H1 (cell line): ENCODE data around the gene HSD17B10. TPM values are rescaled to one million over a fixed set of nuclear protein-coding genes. Genes with fewer than 3 reads are reported as not detected.
A peak's percentile ranks its signal among the peaks of the same experiment; 100 is the strongest.

Source experiments
- CTCF ChIA-PET: fragments of 300-600 bp; sonication (Branson Sonifier 250); formaldehyde crosslinking; loops from one replicate; lab custom pipeline; 2021; ENCODE audit not compliant: partially characterized antibody; lab: Charles Lee
- POLR2A ChIA-PET: fragments of 300-600 bp; sonication (Branson Sonifier 250); formaldehyde crosslinking; loops from one replicate; lab custom pipeline; 2021; ENCODE audit warnings: inconsistent platforms; ENCODE audit not compliant: partially characterized antibody; lab: Charles Lee
- DNase-seq, 2 experiments: peaks; one replicate each; pipeline versions ENCODE4 v3.0.0 to v3.0.0-alpha.2; 2010 to 2022; ENCODE audit warnings: low spot score in 2 of 2, low read depth in 1 of 2, mixed read lengths in 1 of 2
- FAIRE-seq: peaks from 2 replicates; lab custom pipeline; 2011; peaks lifted over from hg19 to GRCh38; lab: Jason Lieb, UNC
- H2AFZ ChIP-seq: 2 replicates; pipeline ENCODE4 v1.8.1; 2012; ENCODE audit warnings: low read length, inconsistent platforms
- H2AK5ac ChIP-seq: 2 replicates; pipeline ENCODE4 v1.6.1; 2013; ENCODE audit warnings: low read depth, low read length
- H2BK120ac ChIP-seq: replicated peaks from 2 replicates; pipeline ENCODE3; 2013; ENCODE audit warnings: low read depth, low read length, inconsistent platforms
- H2BK12ac ChIP-seq: 2 replicates; pipeline ENCODE4 v1.6.1; 2013; ENCODE audit warnings: low read depth, low read length
- H2BK15ac ChIP-seq: 2 replicates; pipeline ENCODE4 v1.6.1; 2013; ENCODE audit warnings: low read length
- H2BK20ac ChIP-seq: 2 replicates; pipeline ENCODE4 v1.6.1; 2013; ENCODE audit warnings: low read length
- H2BK5ac ChIP-seq: 2 replicates; pipeline ENCODE4 v1.6.1; 2013; ENCODE audit warnings: low read depth, low read length
- H3K14ac ChIP-seq: 2 replicates; pipeline ENCODE4 v1.6.1; 2013; ENCODE audit warnings: inconsistent platforms; ENCODE audit not compliant: insufficient read length
- H3K18ac ChIP-seq: 2 replicates; pipeline ENCODE4 v1.6.1; 2013; ENCODE audit warnings: low read length; ENCODE audit errors: extremely low read depth
- H3K23ac ChIP-seq: 2 replicates; pipeline ENCODE4 v1.6.1; 2013; ENCODE audit warnings: inconsistent platforms; ENCODE audit not compliant: insufficient read length
- H3K23me2 ChIP-seq: 2 replicates; pipeline ENCODE4 v1.6.1; 2013; ENCODE audit warnings: low read depth, low read length
- H3K27ac ChIP-seq: 2 replicates; pipeline ENCODE4 v1.6.1; 2011; ENCODE audit warnings: low read depth, low read length, inconsistent platforms
- H3K27me3 ChIP-seq, 4 experiments: replicated peaks in 1 of 4; 1 replicate in 1 of 4; 2 replicates in 3 of 4; pipeline versions ENCODE4 v1.6.1 to v1.8.1; 2011 to 2013; ENCODE audit warnings: low read length in 3 of 4, mild to moderate bottlenecking in 3 of 4, inconsistent platforms in 2 of 4, mixed read lengths in 2 of 4, moderate library complexity in 1 of 4; ENCODE audit not compliant: control insufficient read depth in 3 of 4, insufficient read depth in 3 of 4; ENCODE audit errors: extremely low read depth in 1 of 4
- H3K36me3 ChIP-seq, 4 experiments: 2 replicates each; pipeline versions ENCODE4 v1.6.1 to v1.8.1; 2011 to 2013; ENCODE audit warnings: mild to moderate bottlenecking in 4 of 4, low read length in 3 of 4, moderate library complexity in 2 of 4, control low read depth in 1 of 4, inconsistent platforms in 1 of 4; ENCODE audit not compliant: insufficient read depth in 4 of 4, control insufficient read depth in 2 of 4
- H3K4ac ChIP-seq: replicated peaks from 2 replicates; pipeline ENCODE3; 2013; ENCODE audit warnings: low read length, low read depth, mixed read lengths, inconsistent platforms; ENCODE audit not compliant: insufficient read length
- H3K4me1 ChIP-seq, 4 experiments: replicated peaks in 1 of 4; 1 replicate in 1 of 4; 2 replicates in 3 of 4; pipeline versions ENCODE4 v1.6.1 to v1.8.1; 2011 to 2013; ENCODE audit warnings: low read length in 3 of 4, inconsistent platforms in 2 of 4, mixed read lengths in 1 of 4; ENCODE audit not compliant: insufficient read depth in 4 of 4, control insufficient read depth in 3 of 4
- H3K4me2 ChIP-seq, 2 experiments: 2 replicates each; pipeline versions ENCODE4 v1.6.1 to v1.8.1; 2011 to 2013; ENCODE audit warnings: low read depth in 2 of 2, low read length in 2 of 2, control low read depth in 1 of 2, inconsistent platforms in 1 of 2, mild to moderate bottlenecking in 1 of 2; ENCODE audit not compliant: insufficient read depth in 1 of 2
- H3K4me3 ChIP-seq, 4 experiments: fragments of 200-600, 300-600 bp in 1 of 4; sonication (generic), shearing (Covaris generic), sonication (Bioruptor Twin) in 1 of 4; 2 replicates each; pipeline versions ENCODE4 v1.5.1 to v1.8.1; 2011 to 2016; ENCODE audit warnings: low read length in 4 of 4, low read depth in 3 of 4, control low read depth in 2 of 4, inconsistent platforms in 2 of 4, mild to moderate bottlenecking in 2 of 4, mixed read lengths in 1 of 4, moderate library complexity in 1 of 4; ENCODE audit not compliant: insufficient read depth in 2 of 4; ENCODE audit errors: extremely low read depth in 1 of 4
- H3K56ac ChIP-seq: replicated peaks from 2 replicates; pipeline ENCODE3; 2013; ENCODE audit warnings: low read depth, mild to moderate bottlenecking, mixed read lengths, low read length, inconsistent platforms; ENCODE audit not compliant: insufficient read length
- H3K79me1 ChIP-seq: 2 replicates; pipeline ENCODE4 v1.6.1; 2013; ENCODE audit warnings: low read depth, low read length, control low read depth
- H3K79me2 ChIP-seq, 2 experiments: 2 replicates each; pipeline versions ENCODE4 v1.6.1 to v1.8.1; 2012 to 2013; ENCODE audit warnings: low read length in 2 of 2, mild to moderate bottlenecking in 2 of 2, inconsistent platforms in 1 of 2; ENCODE audit not compliant: insufficient read depth in 2 of 2, control insufficient read depth in 1 of 2
- H3K9ac ChIP-seq, 4 experiments: replicated peaks in 1 of 4; 1 replicate in 1 of 4; 2 replicates in 3 of 4; pipeline versions ENCODE4 v1.6.1 to v1.8.1; 2011 to 2013; ENCODE audit warnings: low read depth in 3 of 4, low read length in 3 of 4, control low read depth in 2 of 4, mild to moderate bottlenecking in 2 of 4, moderate library complexity in 2 of 4, inconsistent platforms in 1 of 4; ENCODE audit errors: extremely low read depth in 1 of 4
- H3K9me3 ChIP-seq, 2 experiments: 2 replicates each; pipeline versions ENCODE4 v1.6.1 to v1.8.1; 2012 to 2013; ENCODE audit warnings: mild to moderate bottlenecking in 2 of 2, moderate library complexity in 2 of 2, control low read depth in 1 of 2, inconsistent platforms in 1 of 2, low read depth in 1 of 2, low read length in 1 of 2, mixed read lengths in 1 of 2; ENCODE audit not compliant: insufficient read depth in 2 of 2
- H4K20me1 ChIP-seq, 2 experiments: replicated peaks in 1 of 2; 2 replicates each; pipeline versions ENCODE3 to v1.8.1; 2011 to 2013; ENCODE audit warnings: inconsistent platforms in 2 of 2, low read length in 2 of 2, mild to moderate bottlenecking in 1 of 2; ENCODE audit not compliant: insufficient read depth in 2 of 2, control insufficient read depth in 1 of 2
- H4K5ac ChIP-seq: 2 replicates; pipeline ENCODE4 v1.6.1; 2013; ENCODE audit warnings: low read length, low read depth, mixed read lengths, inconsistent platforms; ENCODE audit not compliant: insufficient read length
- H4K8ac ChIP-seq: 2 replicates; pipeline ENCODE4 v1.8.0; 2013; ENCODE audit warnings: mild to moderate bottlenecking, moderate library complexity, low read length, inconsistent platforms; ENCODE audit not compliant: insufficient read depth; ENCODE audit errors: extremely low read depth
- H4K91ac ChIP-seq: replicated peaks from 2 replicates; pipeline ENCODE3; 2013; ENCODE audit warnings: low read length, mixed read lengths, inconsistent platforms; ENCODE audit not compliant: insufficient read length
- EGR1 ChIP-seq: IDR thresholded peaks from 2 replicates; pipeline ENCODE4 v1.6.1; 2011; ENCODE audit warnings: low read depth, low read length, borderline replicate concordance
- HDAC2 ChIP-seq, 2 experiments: fragments of 300-600 bp in 1 of 2; sonication (generic) in 1 of 2; IDR thresholded peaks; 2 replicates each; pipeline ENCODE4 v1.6.1; 2011 to 2012; ENCODE audit warnings: low read depth in 2 of 2, low read length in 2 of 2, mild to moderate bottlenecking in 2 of 2, moderate library complexity in 2 of 2, borderline replicate concordance in 1 of 2, inconsistent platforms in 1 of 2
- WGBS, 2 experiments: shearing (Covaris generic) in 1 of 2; methylation state at CpG; one replicate each; pipeline versions ENCODE4 v1.1.6 to v1.1.7; 2013 to 2015; ENCODE audit warnings: low lambda C conversion rate in 2 of 2, mixed read lengths in 2 of 2, inconsistent platforms in 1 of 2, low coverage in 1 of 2, missing lambda C conversion rate in 1 of 2; ENCODE audit not compliant: insufficient replicate concordance in 2 of 2, insufficient coverage in 1 of 2, insufficient read length in 1 of 2; ENCODE audit errors: extremely low coverage in 1 of 2, missing lambda C conversion rate in 1 of 2; 5-methylcytosine and 5-hydroxymethylcytosine counted together
- polyA plus RNA-seq, 7 experiments: library from polyadenylated mRNA; depleted of rRNA in 3 of 7; stranded (reverse) in 5 of 7; unstranded in 2 of 7; fragments of >200 nt in 5 of 7; fragments of 200-250 nt in 2 of 7; gene quantifications; 1 replicate in 5 of 7; 2 replicates in 1 of 7; 4 replicates in 1 of 7; pipeline versions ENCODE4 v1.2.1 to v1.2.3, GENCODE V29; 2011 to 2013; ENCODE audit warnings: missing spikeins in 2 of 7, mixed read lengths in 2 of 7
- total RNA-seq: library from RNA; stranded (reverse); fragmentation: NEBNext Ultra II Directional; extraction: Animal tissue kit (Norgen Biotek cat#: 25700); gene quantifications from 2 replicates; pipeline ENCODE4 v1.2.1, GENCODE V29; 2021

HSD17B10 gene
- total and polyA plus RNA-seq, 2 of the 8 experiments (the other 6 are each of a cell fraction or from before 2014, with no cell fraction given): 114 to 236 TPM

GRCh38 chrX:53421772-53422085 is 12.4 kb downstream of the HSD17B10 start:
- Histone ChIP-seq H2BK5ac (peak overlapping the region; percentile 60; the same call in 1 of the 2 replicates), H3K4me1 (peaks cover 0 to 8% (median 4%) of the 10 kb centered on the region in 4 experiments; a peak in 5 of 7 replicates), H3K4ac (no peak overlapping the region), H3K23ac (no peak overlapping the region), H3K27ac (peak overlapping the region; percentile 97), H4K20me1 (peaks cover 4 to 5% of the 10 kb centered on the region in 2 experiments), H3K9ac (peak overlapping the region; percentile 95 to 97 (median 96)), H3K4me3 (peak overlapping the region; percentile 74 to 79 (median 78)), H4K91ac (no peak overlapping the region), H3K27me3 (no peaks in the 10 kb centered on the region), H2AK5ac (no peak overlapping the region), H3K18ac (no peak overlapping the region), H3K23me2 (peaks cover 10% of the 10 kb centered on the region; the same call in 1 of the 2 replicates), H3K36me3 (no peaks in the 10 kb centered on the region; a peak in 1 of 8 replicates), H3K4me2 (peak overlapping the region; percentile 82 to 85; a peak in 3 of 4 replicates), H3K79me2 (peaks cover 14 to 49% of the 10 kb centered on the region in 2 experiments), H3K56ac (peak overlapping the region; percentile 16), H2BK20ac (no peak overlapping the region), H4K5ac (peak overlapping the region; percentile 79), H3K14ac (no peak overlapping the region), H2BK12ac (no peak overlapping the region), H4K8ac (peak overlapping the region; percentile 82; the same call in 1 of the 2 replicates), H2AFZ (no peak overlapping the region), H2BK120ac (no peak overlapping the region), H2BK15ac (no peak overlapping the region), H3K9me3 (no peaks in the 10 kb centered on the region), H3K79me1 (no peaks in the 10 kb centered on the region; the same call in 1 of the 2 replicates)
- POLR2A ChIA-PET: interaction anchor here (0.9 to 2.8 kb wide), 13 partner anchors 8 to 261 kb away, joined by 3 to 33 read pairs (median 5); partner anchors contain the start of genes HSD17B10 and KDM5C
- FAIRE-seq: no peak
- TF ChIP-seq HDAC2 (IDR thresholded peaks at IDR 0.05; ENCODE audit: borderline replicate concordance in 1 of 2, low read depth in 2 of 2, low read length in 2 of 2) (0 out of 4 replicates have a peak, but pooled peaks of 1 of the 2 experiments have one; percentile 46), EGR1 (no peak)
- no peak for DNase-seq
- WGBS, 2 experiments: 6% methylated on average over 15 of the region's 15 CpGs; no CpG with 5 or more reads in 1 of the 2 experiments
- CTCF ChIA-PET: interaction anchor here (0.9 to 1.3 kb wide), 3 partner anchors 9 to 24 kb away, joined by 3 read pairs; partner anchors contain the start of gene HSD17B10
